A549 (cell line): ENCODE results near the gene OBSCN. TPM values are rescaled to one million over a fixed set of nuclear protein-coding genes. Genes with fewer than 3 reads are reported as not detected.

Experiments used
- ATAC-seq, 2 experiments: fragments of 200-7000 bp in 1 of 2; fragments of >200 bp in 1 of 2; cut with Nextera tagmentation in 1 of 2; cut with Tn5 transposase in 1 of 2; 3 replicates each; pipeline versions ENCODE4 v1.8.0 to v1.9.1; 2018 to 2020; ENCODE audit warnings: mild to moderate bottlenecking in 1 of 2, moderate library complexity in 1 of 2
- CTCF ChIA-PET: fragments of 300-600 bp; sonication (Branson Sonifier 250); formaldehyde crosslinking; extraction: SDS; loops from one replicate; lab custom pipeline; 2021; ENCODE audit warnings: antibody characterized with exemption, inconsistent platforms; lab: Yijun Ruan, JAX
- POLR2A ChIA-PET: fragments of 350-600 bp; formaldehyde crosslinking; extraction: SDS; loops from one replicate; lab custom pipeline; 2021; ENCODE audit warnings: antibody characterized with exemption, inconsistent platforms; lab: Yijun Ruan, JAX
- DNase-seq, 2 experiments: peaks; one replicate each; pipeline versions ENCODE4 v3.0.0 to v3.0.0-alpha.2; 2011 to 2016; ENCODE audit warnings: low read depth in 1 of 2, low spot score in 1 of 2
- FAIRE-seq: peaks from 2 replicates; lab custom pipeline; 2011; peaks lifted over from hg19 to GRCh38; lab: Jason Lieb, UNC
- H3K27ac ChIP-seq, 2 experiments: fragments of >200 bp; sonication (Bioruptor Twin); formaldehyde crosslinking; 3 replicates each; pipeline ENCODE4 v1.5.1; 2016 to 2017
- H3K4me1 ChIP-seq: fragments of >200 bp; sonication (Bioruptor Twin); formaldehyde crosslinking; 3 replicates; pipeline ENCODE4 v1.6.1; 2016
- H3K4me2 ChIP-seq: fragments of >200 bp; sonication (Bioruptor Twin); formaldehyde crosslinking; 3 replicates; pipeline ENCODE4 v1.6.1; 2016
- H3K4me3 ChIP-seq: fragments of >200 bp; sonication (Bioruptor Twin); formaldehyde crosslinking; 3 replicates; pipeline ENCODE4 v1.5.1; 2016
- H3K9me3 ChIP-seq: fragments of >200 bp; sonication (Bioruptor Twin); formaldehyde crosslinking; 3 replicates; pipeline ENCODE4 v1.6.1; 2016
- CBX2 ChIP-seq: fragments of 200-600 bp; sonication (generic); IDR thresholded peaks from 2 replicates; pipeline ENCODE4 v1.6.1; 2016; ENCODE audit warnings: low read depth, mild to moderate bottlenecking, borderline replicate concordance
- CHD4 ChIP-seq: fragments of 200-600 bp; sonication (generic); IDR thresholded peaks from 2 replicates; pipeline ENCODE4 v1.6.1; 2016; ENCODE audit warnings: antibody characterized with exemption, mild to moderate bottlenecking, borderline replicate concordance
- EHMT2 ChIP-seq: fragments of 200-600 bp; sonication (generic); IDR thresholded peaks from 2 replicates; pipeline ENCODE4 v1.6.1; 2016; ENCODE audit warnings: antibody characterized with exemption, low read depth, mild to moderate bottlenecking, moderate library complexity
- HDAC2 ChIP-seq: fragments of 200-600 bp; sonication (generic); IDR thresholded peaks from 2 replicates; pipeline ENCODE4 v1.6.1; 2016
- HEYL ChIP-seq: fragments of 250-450 bp; sonication (Bioruptor Pico); IDR thresholded peaks from 2 replicates; pipeline ENCODE4 v1.8.0; 2021; ENCODE audit warnings: mild to moderate bottlenecking, moderate library complexity
- HOXB13 ChIP-seq: fragments of 250-450 bp; sonication (Bioruptor Pico); IDR thresholded peaks from 2 replicates; pipeline ENCODE4 v1.5.0; 2020; ENCODE audit warnings: low read depth, mild to moderate bottlenecking, moderate library complexity
- JUNB ChIP-seq: fragments of >200 bp; sonication (Bioruptor Twin); formaldehyde crosslinking; IDR thresholded peaks from 2 replicates; pipeline ENCODE4 v1.6.1; 2016
- KDM1A ChIP-seq: fragments of 200-600 bp; sonication (generic); IDR thresholded peaks from 2 replicates; pipeline ENCODE4 v1.6.1; 2016; ENCODE audit warnings: low read depth, mild to moderate bottlenecking
- MAFK ChIP-seq: fragments of 450-650 bp; IDR thresholded peaks from 2 replicates; pipeline ENCODE4 v1.6.1; 2014; ENCODE audit not compliant: partially characterized antibody
- MAZ ChIP-seq: fragments of 150-350 bp; IDR thresholded peaks from 2 replicates; pipeline ENCODE4 v1.6.1; 2014; ENCODE audit warnings: antibody characterized with exemption, low read depth, low read length, borderline replicate concordance
- MYC ChIP-seq: IDR thresholded peaks from 2 replicates; pipeline ENCODE4 v1.6.1; 2012; ENCODE audit warnings: mild to moderate bottlenecking, inconsistent platforms, low read length, improper control_type of control experiment, borderline replicate concordance
- PBX3 ChIP-seq: IDR thresholded peaks from 2 replicates; pipeline ENCODE4 v1.6.1; 2012
- RAD21 ChIP-seq, 2 experiments: fragments of >200 bp in 1 of 2; sonication (Bioruptor Twin) in 1 of 2; formaldehyde crosslinking in 1 of 2; IDR thresholded peaks in 1 of 2; conservative IDR thresholded peaks in 1 of 2; 2 replicates in 1 of 2; 3 replicates in 1 of 2; pipeline ENCODE4 v1.6.1; 2012 to 2018; ENCODE audit warnings: inconsistent platforms in 1 of 2
- RARB ChIP-seq: fragments of 250-450 bp; sonication (Bioruptor Pico); IDR thresholded peaks from 2 replicates; pipeline ENCODE4 v1.8.0; 2021; ENCODE audit warnings: mild to moderate bottlenecking, moderate library complexity
- RFX5 ChIP-seq: fragments of 450-650 bp; IDR thresholded peaks from 2 replicates; pipeline ENCODE4 v1.7.1; 2014; ENCODE audit warnings: antibody characterized with exemption, mild to moderate bottlenecking, moderate library complexity
- SMC3 ChIP-seq: fragments of >200 bp; sonication (Bioruptor Twin); formaldehyde crosslinking; IDR thresholded peaks from 3 replicates; pipeline ENCODE4 v1.6.1; 2018; ENCODE audit warnings: inconsistent platforms
- SREBF2 ChIP-seq: fragments of 450-650 bp; IDR thresholded peaks from 2 replicates; pipeline ENCODE4 v1.6.1; 2014; ENCODE audit warnings: mild to moderate bottlenecking, moderate library complexity
- TP53 ChIP-seq: fragments of 250-450 bp; sonication (Bioruptor Pico); IDR thresholded peaks from 2 replicates; pipeline ENCODE4 v1.5.0; 2021; ENCODE audit warnings: mild to moderate bottlenecking, moderate library complexity
- WGBS: methylation state at CpG from one replicate; pipeline ENCODE4 v1.1.6; 2017; ENCODE audit errors: missing lambda C conversion rate; 5-methylcytosine and 5-hydroxymethylcytosine counted together
- polyA plus RNA-seq, 4 experiments: library from polyadenylated mRNA; depleted of rRNA in 3 of 4; stranded (reverse); fragments of >200 nt; fragmentation: RNase III in 1 of 4; extraction: RNeasy Plus Mini Kit Qiagen cat#74134 plus additional on column Dnase treatment in 1 of 4; gene quantifications; 2 replicates in 3 of 4; 3 replicates in 1 of 4; pipeline ENCODE4 v1.2.3, GENCODE V29; 2011 to 2017
- TF ChIP-seq, protein P1 (sequence below): fragments of 450-650 bp; IDR thresholded peaks from 2 replicates; pipeline ENCODE4 v1.6.1; 2014; ENCODE audit warnings: antibody characterized with exemption
- TF ChIP-seq, protein P2 (sequence below): fragments of 150-350 bp; IDR thresholded peaks from 2 replicates; pipeline ENCODE4 v1.6.1; 2014; ENCODE audit warnings: low read depth, mild to moderate bottlenecking, low read length
- TF ChIP-seq, protein P3 (sequence below): fragments of >200 bp; sonication (Bioruptor Twin); formaldehyde crosslinking; IDR thresholded peaks from 3 replicates; pipeline ENCODE4 v1.5.1; 2016
- TF ChIP-seq, protein P4 (sequence below): fragments of >200 bp; sonication (Bioruptor Twin); formaldehyde crosslinking; IDR thresholded peaks from 3 replicates; pipeline ENCODE4 v1.6.1; 2016
- TF ChIP-seq, protein P5 (sequence below): IDR thresholded peaks from 2 replicates; pipeline ENCODE4 v1.6.1; 2012; ENCODE audit warnings: low read depth, borderline replicate concordance
- TF ChIP-seq, protein P6 (sequence below): fragments of 250-450 bp; sonication (Bioruptor Pico); IDR thresholded peaks from 2 replicates; pipeline ENCODE4 v1.5.0; 2021; ENCODE audit warnings: mild to moderate bottlenecking, moderate library complexity, borderline replicate concordance

OBSCN gene
- polyA plus RNA-seq, 2 of the 4 experiments (the other 2 are of a cell fraction): 3.1 to 6.8 TPM

- DNase-seq: no peak
- WGBS: 81% methylated on average over 10 of the region's 17 CpGs
- Histone ChIP-seq H3K4me3 (no peak overlapping the region), H3K9me3 (peaks cover 15% of the 10 kb centered on the region), H3K27ac (no peak overlapping the region), H3K4me1 (no peaks in the 10 kb centered on the region), H3K4me2 (no peak overlapping the region)
- ChIA-PET POLR2A (no interaction called here), CTCF (interaction anchor here (1.0 kb wide), 1 partner anchor 11 kb away, joined by 5 read pairs; no protein-coding TSS in a partner anchor)
- TF ChIP-seq, protein P1, sequence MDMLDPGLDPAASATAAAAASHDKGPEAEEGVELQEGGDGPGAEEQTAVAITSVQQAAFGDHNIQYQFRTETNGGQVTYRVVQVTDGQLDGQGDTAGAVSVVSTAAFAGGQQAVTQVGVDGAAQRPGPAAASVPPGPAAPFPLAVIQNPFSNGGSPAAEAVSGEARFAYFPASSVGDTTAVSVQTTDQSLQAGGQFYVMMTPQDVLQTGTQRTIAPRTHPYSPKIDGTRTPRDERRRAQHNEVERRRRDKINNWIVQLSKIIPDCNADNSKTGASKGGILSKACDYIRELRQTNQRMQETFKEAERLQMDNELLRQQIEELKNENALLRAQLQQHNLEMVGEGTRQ: no peak
- TF ChIP-seq HDAC2: no peak
- TF ChIP-seq, protein P2, sequence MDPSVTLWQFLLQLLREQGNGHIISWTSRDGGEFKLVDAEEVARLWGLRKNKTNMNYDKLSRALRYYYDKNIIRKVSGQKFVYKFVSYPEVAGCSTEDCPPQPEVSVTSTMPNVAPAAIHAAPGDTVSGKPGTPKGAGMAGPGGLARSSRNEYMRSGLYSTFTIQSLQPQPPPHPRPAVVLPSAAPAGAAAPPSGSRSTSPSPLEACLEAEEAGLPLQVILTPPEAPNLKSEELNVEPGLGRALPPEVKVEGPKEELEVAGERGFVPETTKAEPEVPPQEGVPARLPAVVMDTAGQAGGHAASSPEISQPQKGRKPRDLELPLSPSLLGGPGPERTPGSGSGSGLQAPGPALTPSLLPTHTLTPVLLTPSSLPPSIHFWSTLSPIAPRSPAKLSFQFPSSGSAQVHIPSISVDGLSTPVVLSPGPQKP: no peak
- no peak for TF ChIP-seq HOXB13 (CRISPR knock-in tag)
- TF ChIP-seq JUNB: no peak
- TF ChIP-seq KDM1A: no peak
- no peak for TF ChIP-seq SREBF2
- TF ChIP-seq, protein P3, sequence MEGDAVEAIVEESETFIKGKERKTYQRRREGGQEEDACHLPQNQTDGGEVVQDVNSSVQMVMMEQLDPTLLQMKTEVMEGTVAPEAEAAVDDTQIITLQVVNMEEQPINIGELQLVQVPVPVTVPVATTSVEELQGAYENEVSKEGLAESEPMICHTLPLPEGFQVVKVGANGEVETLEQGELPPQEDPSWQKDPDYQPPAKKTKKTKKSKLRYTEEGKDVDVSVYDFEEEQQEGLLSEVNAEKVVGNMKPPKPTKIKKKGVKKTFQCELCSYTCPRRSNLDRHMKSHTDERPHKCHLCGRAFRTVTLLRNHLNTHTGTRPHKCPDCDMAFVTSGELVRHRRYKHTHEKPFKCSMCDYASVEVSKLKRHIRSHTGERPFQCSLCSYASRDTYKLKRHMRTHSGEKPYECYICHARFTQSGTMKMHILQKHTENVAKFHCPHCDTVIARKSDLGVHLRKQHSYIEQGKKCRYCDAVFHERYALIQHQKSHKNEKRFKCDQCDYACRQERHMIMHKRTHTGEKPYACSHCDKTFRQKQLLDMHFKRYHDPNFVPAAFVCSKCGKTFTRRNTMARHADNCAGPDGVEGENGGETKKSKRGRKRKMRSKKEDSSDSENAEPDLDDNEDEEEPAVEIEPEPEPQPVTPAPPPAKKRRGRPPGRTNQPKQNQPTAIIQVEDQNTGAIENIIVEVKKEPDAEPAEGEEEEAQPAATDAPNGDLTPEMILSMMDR: no peak
- TF ChIP-seq RFX5: no peak
- TF ChIP-seq CBX2: no peak
- TF ChIP-seq, protein P4, sequence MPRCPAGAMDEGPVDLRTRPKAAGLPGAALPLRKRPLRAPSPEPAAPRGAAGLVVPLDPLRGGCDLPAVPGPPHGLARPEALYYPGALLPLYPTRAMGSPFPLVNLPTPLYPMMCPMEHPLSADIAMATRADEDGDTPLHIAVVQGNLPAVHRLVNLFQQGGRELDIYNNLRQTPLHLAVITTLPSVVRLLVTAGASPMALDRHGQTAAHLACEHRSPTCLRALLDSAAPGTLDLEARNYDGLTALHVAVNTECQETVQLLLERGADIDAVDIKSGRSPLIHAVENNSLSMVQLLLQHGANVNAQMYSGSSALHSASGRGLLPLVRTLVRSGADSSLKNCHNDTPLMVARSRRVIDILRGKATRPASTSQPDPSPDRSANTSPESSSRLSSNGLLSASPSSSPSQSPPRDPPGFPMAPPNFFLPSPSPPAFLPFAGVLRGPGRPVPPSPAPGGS: no peak
- TF ChIP-seq PBX3: no peak
- no peak for TF ChIP-seq TP53
- no peak for TF ChIP-seq SMC3
- FAIRE-seq: no peak
- ATAC-seq: no peak
These were observed 133.6 kb downstream of the OBSCN start for GRCh38 chr1:228341450-228341813.

- no peak for TF ChIP-seq MAFK
- no peak for TF ChIP-seq MAZ
- TF ChIP-seq, protein P5, sequence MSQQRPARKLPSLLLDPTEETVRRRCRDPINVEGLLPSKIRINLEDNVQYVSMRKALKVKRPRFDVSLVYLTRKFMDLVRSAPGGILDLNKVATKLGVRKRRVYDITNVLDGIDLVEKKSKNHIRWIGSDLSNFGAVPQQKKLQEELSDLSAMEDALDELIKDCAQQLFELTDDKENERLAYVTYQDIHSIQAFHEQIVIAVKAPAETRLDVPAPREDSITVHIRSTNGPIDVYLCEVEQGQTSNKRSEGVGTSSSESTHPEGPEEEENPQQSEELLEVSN: no peak
- TF ChIP-seq, protein P6, sequence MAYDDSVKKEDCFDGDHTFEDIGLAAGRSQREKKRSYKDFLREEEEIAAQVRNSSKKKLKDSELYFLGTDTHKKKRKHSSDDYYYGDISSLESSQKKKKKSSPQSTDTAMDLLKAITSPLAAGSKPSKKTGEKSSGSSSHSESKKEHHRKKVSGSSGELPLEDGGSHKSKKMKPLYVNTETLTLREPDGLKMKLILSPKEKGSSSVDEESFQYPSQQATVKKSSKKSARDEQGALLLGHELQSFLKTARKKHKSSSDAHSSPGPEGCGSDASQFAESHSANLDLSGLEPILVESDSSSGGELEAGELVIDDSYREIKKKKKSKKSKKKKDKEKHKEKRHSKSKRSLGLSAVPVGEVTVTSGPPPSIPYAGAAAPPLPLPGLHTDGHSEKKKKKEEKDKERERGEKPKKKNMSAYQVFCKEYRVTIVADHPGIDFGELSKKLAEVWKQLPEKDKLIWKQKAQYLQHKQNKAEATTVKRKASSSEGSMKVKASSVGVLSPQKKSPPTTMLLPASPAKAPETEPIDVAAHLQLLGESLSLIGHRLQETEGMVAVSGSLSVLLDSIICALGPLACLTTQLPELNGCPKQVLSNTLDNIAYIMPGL (CRISPR knock-in tag): no peak
- TF ChIP-seq SMC3: no peak
- no peak for TF ChIP-seq MYC
- TF ChIP-seq CHD4: no peak
- no peak for TF ChIP-seq RARB (CRISPR knock-in tag)
- no peak for TF ChIP-seq KDM1A
- TF ChIP-seq JUNB: no peak
- no peak for TF ChIP-seq EHMT2
- TF ChIP-seq HEYL (CRISPR knock-in tag): no peak
- no peak for TF ChIP-seq RAD21 (conservative IDR thresholded peaks at IDR 0.05 in 1 of 2, IDR thresholded peaks at IDR 0.05 in 1 of 2)
- H3K4me2 ChIP-seq: no peak overlapping the region
- H3K9me3 ChIP-seq: peaks cover 15% of the 10 kb centered on the region
- ATAC-seq (no peak), DNase-seq (no peak), FAIRE-seq (no peak)
- no peak overlapping the region for H3K27ac ChIP-seq
- 83% methylated on average over 17 of the region's 20 CpGs for WGBS
- ChIA-PET POLR2A (no interaction called here), CTCF (interaction anchor here (0.9 kb wide), 1 partner anchor 13 kb away, joined by 3 read pairs; no protein-coding TSS in a partner anchor)
- H3K4me1 ChIP-seq: no peaks in the 10 kb centered on the region
- no peak overlapping the region for H3K4me3 ChIP-seq
These were observed 134.2 kb downstream of the OBSCN start for GRCh38 chr1:228341814-228342626.
